ENCODE data around the gene PPP1CC.

The PPP1CC gene

DNA sequence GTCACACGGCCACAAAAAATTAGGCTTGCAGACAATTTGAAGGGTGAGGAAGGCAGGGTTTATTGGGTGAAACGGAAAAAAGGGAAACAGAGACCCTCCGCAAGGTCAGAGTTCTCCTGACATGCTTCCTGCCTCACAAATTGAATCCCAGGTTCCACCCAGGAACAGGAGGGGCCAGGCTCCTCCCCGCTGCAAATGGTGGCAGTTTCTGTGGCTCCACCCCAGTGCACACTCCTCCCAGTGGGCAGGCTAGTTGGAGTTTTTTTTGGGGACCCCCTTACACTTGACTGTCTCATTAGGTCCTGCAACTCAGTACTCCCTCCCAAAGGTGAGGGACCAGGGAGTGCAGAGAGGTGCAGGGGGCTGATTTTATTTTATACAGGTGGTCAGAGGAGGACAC lies 39.4 kb upstream of the PPP1CC start:
- in situ Hi-C loops (cut with HindIII; ENCODE audit: low sequenced_read_pairs), result no loop called here
- no peak for DNase-seq (ENCODE audit: low read depth)
- no peak for TF ChIP-seq CTCF (IDR thresholded peaks at IDR 0.05; ENCODE audit: low read depth, low read length, missing control alignments)
- no peak overlapping the region for H3K4me3 ChIP-seq (ENCODE audit: low read depth, low read length)

- no peak for DNase-seq (ENCODE audit: low read depth)
- TF ChIP-seq CTCF (IDR thresholded peaks at IDR 0.05; ENCODE audit: low read depth, low read length, missing control alignments), result no peak
- no peak overlapping the region for H3K4me3 ChIP-seq (ENCODE audit: low read depth, low read length)
- in situ Hi-C loops (cut with HindIII; ENCODE audit: low sequenced_read_pairs), result no loop called here
Observed at GRCh38 chr12:110780448-110780847, 37.8 kb upstream of the PPP1CC start.

DNA sequence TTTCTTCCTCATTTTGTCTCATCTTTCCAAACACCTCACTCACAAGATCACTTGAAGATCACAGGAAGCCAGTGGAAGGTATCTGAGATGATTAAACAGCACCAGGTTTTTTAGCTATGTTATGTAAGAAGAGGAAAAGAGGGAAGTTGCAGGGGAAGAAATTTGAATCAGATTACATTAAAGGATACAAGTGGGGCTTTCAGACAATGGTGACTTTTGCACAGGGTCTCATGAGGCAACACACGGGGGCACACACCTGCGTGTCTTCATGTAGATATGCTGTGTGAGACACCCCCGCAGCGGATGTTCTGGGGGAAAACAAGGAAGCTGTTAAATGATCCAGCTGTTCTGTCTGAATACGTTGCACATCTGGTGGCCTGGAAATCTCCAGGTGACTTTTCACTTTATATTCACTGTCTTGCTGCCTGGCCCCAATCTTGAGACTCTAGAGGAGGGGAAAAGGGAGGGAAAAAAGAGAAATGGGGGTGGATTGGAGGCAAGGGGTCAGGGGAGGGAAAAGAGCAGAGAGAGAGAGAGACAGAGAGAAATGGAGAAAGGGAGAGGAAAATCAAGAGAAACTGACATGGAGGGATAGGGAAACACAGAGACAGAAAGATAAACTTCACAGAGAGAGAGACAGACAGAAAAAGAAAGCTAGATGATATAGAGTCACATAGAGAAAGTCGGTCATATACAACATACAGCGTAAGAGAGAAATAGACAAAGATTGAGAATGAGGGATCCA lies 36.3 kb upstream of the PPP1CC start:
- H3K4me3 ChIP-seq (ENCODE audit: low read depth, low read length), result no peak overlapping the region
- TF ChIP-seq CTCF (IDR thresholded peaks at IDR 0.05; ENCODE audit: low read depth, low read length, missing control alignments), result no peak
- in situ Hi-C loops (cut with HindIII; ENCODE audit: low sequenced_read_pairs), result no loop called here
- no peak for DNase-seq (ENCODE audit: low read depth)

DNA sequence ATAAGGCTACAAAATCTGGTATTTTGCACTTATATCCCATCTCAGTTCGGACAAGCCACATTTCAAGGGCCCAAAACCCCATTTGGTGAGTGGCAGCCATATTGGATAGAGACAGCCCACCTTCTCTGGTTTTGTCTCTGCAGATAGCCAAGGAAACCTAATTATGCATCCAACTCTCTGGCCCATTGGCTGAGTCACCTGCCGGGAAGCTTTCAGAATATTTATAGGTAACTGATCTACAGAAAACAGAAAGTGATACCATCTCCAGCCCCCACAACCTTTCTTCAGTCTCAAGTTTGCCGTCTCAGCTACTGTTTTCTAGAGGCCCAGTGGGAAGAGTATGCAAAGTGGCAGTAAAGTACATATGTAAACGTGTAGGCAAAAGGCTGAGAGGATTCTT lies 33.7 kb upstream of the PPP1CC start:
- in situ Hi-C loops (cut with HindIII; ENCODE audit: low sequenced_read_pairs), result no loop called here
- no peak for TF ChIP-seq CTCF (IDR thresholded peaks at IDR 0.05; ENCODE audit: low read depth, low read length, missing control alignments)
- DNase-seq (ENCODE audit: low read depth), result no peak

GRCh38 chr12:110775997-110776396 lies 33.3 kb upstream of the PPP1CC start:
- TF ChIP-seq CTCF (IDR thresholded peaks at IDR 0.05; ENCODE audit: low read depth, low read length, missing control alignments), result no peak
- H3K4me3 ChIP-seq (ENCODE audit: low read depth, low read length), result no peak overlapping the region
- in situ Hi-C loops (cut with HindIII; ENCODE audit: low sequenced_read_pairs), result no loop called here
- no peak for DNase-seq (ENCODE audit: low read depth)

More for the DNA sequence above, 33.7 kb upstream of the PPP1CC start:
- H3K4me3 ChIP-seq (ENCODE audit: low read depth, low read length), result no peak overlapping the region

- TF ChIP-seq CTCF (IDR thresholded peaks at IDR 0.05; ENCODE audit: low read depth, low read length, missing control alignments), result no peak
- in situ Hi-C loops (cut with HindIII; ENCODE audit: low sequenced_read_pairs), result no loop called here
Observed at GRCh38 chr12:110774824-110775223, 32.1 kb upstream of the PPP1CC start.

More at GRCh38 chr12:110774824-110775223, 32.1 kb upstream of the PPP1CC start:
- H3K4me3 ChIP-seq (ENCODE audit: low read depth, low read length), result no peak overlapping the region
- DNase-seq (ENCODE audit: low read depth), result no peak

All from astrocyte of the cerebellum (primary cell).